ENCODE data around the gene OR51B4.
"Not testable (repeated sequence)": the region's sequence is repeated elsewhere in the genome, so short reads cannot be mapped to it uniquely, and the experiment has no call there.

Gene OR51B4, protein sequence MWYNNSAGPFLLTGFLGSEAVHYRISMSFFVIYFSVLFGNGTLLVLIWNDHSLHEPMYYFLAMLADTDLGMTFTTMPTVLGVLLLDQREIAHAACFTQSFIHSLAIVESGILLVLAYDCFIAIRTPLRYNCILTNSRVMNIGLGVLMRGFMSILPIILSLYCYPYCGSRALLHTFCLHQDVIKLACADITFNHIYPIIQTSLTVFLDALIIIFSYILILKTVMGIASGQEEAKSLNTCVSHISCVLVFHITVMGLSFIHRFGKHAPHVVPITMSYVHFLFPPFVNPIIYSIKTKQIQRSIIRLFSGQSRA

DNA sequence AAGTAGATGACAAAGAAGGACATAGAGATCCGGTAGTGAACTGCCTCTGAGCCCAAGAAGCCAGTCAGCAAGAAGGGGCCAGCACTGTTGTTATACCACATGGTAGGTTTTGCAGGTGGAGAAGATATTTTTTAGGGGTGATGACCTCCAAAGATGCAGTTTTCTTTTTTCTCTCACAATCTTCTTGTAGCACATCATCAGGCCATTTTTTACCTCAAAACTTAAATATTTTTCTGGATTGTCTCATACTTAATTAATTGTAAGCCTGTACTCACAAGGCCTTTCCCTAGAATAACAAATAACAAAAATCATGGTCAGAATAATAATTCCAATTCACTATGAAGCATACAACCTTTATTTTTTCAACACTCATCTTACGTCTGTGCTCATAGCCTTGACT, at the start of gene OR51B4:
Gene OR51B4 (minus strand): TSS at position 101 of the 400 bp plus-strand sequence. CDS start 0 bp downstream, at position 101.
- no peak for DNase-seq

DNA sequence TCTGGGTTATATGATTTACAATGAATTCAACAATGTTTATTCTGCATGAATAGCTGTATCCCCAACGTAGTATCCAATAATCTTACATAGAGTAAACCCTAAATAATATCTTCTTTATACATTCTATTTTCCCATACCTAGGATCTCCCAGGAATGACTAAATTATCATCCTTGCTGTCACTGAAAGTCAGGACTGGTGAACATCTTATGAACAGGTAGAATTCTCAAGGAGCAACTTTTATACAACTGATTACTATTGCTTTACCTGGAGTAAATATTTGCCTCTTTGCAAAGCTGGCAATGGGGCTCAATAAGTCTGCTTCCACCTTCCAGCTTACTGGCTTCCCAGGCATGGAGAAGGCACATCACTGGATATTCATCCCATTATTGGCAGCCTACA, 49.5 kb upstream of the OR51B4 start, which contains the start of gene OR51B6:
Gene OR51B6 (plus strand): TSS at position 301 of the 400 bp plus-strand sequence. CDS start 0 bp downstream, at position 301.
- no peak for DNase-seq

DNA sequence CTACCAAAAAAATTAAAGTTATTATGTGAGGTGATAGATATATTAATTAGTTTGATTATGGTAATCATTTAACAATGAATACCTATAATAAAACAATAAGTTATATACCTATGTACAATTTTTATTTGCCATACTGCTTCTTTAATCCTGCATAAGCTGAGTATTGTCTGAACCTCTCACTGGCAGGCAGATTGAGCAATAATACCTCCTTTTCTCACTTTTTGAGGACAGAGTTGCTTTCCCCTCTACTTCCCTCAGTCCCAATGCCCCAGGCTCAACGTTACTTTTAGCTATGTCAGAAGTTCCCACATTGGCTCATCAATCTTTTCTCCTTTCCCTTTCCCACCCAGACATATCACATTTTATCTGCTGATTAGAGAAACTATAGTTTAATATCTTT, 47.8 kb upstream of the OR51B4 start:
- no peak for DNase-seq

DNA sequence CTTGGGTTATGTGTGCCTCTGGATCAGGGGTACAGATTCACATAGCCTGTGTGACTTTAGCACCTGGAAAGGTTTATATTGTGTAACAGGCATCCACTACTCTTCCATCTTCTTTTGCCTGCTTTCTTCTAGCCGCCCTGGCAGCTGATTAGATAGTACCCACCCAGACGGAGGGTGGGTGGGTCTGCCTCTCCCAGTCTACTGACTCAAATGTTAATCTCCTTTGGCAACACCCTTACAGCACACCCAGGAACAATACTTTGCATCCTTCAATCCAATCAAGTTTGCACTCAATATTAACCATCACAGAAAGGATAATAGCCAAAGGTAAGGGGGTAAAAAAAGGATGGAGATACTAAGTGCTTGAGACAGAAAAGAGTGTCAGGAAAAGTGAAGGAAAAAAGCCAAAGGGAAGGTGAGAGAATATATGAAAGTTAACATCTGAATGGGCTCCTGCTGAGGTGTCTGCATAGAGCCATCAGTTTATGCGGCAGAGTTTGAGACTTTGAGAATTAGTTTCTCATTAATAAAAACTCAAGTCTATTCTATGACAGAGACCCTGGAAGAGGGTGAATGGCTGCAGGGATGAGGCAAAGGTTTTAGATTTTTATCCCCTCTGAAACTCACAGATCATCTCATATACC, 46.9 kb upstream of the OR51B4 start:
- DNase-seq: no peak

DNA sequence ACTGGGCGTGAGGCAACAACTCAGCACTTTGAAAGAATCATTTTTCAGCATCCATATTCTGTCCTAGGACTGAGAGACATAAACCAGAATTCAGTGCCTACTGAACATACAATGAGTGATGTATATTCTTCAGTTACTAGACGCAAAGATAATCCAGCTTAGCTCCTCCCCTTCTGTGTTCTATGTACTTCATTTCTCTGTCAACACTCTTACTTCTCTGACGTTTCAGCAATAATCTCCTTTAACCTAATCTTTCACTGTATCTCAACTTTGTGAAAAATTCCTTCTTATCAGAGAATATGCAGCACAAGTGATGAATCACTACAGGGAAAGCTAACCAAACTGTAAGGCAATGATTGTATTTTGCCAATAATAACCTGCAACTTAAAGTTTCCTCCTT, 44.1 kb upstream of the OR51B4 start:
- no peak for DNase-seq

DNA sequence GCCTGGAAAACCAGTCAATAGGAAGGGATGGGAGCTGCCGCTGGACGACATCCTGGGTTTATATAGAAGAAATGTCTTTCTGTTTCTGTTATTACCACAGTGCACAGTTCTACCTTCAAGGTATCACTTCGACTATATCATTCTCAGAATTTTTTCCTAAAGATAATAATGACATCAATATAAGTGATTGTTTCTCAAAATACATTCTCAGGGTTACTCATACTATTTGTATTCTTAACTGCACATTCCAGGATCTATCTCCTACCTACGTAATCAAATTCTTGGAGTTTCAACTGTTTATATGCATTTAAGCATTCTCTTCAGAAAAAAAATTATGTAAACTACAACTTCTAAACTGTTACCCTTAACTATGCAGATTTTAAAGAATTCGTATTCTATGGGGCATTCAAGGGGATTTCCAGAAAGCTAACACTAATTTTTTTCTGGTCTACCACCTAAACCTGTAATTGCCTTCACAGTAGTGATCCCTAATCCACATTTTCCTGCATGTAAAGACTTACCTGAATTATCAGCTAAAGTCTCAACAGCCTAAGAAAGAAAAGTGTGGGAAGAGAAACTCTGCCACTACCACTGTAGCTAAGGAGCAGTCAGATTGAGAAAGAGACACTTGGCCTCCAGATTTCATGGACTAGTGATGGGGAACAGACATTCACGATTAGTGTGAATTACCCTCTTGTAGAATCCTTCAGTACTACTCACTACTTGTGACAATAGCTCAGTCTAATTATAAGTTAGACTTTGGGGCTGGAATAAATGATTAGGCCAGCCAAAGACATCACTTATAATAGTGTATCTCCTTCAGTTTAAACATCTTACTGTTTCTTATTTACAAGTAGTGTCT, 42.0 kb upstream of the OR51B4 start, which contains the start of gene OR51B5:
Gene OR51B5 (minus strand): TSS at position 51 of the 862 bp plus-strand sequence. CDS start 0 bp downstream, at position 51.
- no peak for DNase-seq

DNA sequence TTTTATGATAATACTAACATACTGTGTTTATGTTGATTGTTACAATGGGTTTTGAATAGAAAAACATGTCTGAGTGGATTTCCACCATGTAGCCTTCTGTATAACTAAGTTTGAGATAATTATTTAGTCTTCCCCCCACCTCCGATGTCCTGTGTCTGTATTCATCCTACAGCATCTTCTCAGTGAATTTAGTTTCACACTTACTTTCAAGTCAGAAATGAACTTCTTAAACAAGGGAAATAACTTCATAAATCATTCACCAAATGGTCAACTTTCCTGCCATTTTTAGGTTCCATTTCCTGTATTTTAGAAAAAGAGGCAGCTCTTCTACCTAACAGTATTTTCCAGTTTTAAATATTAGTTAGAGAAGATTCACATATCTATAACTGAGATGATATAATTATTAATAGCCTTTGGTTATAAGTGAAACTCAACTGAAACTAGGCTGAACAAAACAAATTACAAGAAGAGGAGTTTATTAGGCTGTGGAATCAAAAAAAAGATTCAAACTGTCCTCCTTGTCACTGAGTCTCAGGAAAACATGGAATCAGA, 38.1 kb upstream of the OR51B4 start:
- no peak for DNase-seq

DNA sequence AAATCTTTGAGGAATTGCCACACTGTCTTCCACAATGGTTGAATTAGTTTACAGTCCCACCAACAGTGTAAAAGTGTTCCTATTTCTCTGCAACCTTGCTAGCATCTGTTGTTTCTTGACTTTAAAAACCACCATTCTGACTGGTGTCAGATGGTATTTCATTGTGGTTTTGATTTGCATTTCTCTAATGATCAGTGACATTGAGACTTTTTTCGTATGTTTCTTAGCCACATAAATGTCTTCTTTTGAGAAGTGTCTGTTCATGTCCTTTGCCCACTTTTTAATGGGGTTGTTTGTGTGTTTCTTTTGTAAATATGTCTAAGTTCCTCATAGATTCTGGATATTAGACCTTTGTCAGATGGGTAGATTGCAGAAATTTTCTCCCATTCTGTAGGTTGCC, 35.5 kb upstream of the OR51B4 start:
- DNase-seq: not testable (repeated sequence)

DNA sequence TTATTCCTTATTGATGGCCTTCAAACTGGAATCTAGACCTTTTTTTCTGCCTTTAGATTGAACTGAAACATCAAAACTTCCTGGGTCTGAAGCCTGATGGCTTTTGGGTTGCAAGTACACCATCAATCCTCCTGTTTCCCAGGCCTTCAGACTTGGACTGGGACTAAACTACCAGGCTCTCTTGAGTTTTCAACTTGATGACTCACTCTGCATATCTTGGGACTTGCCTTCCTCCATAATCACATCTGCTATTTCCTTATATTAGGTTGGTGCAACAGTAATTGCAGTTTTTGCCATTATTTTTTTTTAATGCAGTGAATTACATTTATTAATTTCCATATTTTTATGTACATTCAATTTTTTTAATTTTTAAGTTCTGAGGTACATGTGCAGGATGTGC, 34.6 kb upstream of the OR51B4 start:
- no peak for DNase-seq

DNA sequence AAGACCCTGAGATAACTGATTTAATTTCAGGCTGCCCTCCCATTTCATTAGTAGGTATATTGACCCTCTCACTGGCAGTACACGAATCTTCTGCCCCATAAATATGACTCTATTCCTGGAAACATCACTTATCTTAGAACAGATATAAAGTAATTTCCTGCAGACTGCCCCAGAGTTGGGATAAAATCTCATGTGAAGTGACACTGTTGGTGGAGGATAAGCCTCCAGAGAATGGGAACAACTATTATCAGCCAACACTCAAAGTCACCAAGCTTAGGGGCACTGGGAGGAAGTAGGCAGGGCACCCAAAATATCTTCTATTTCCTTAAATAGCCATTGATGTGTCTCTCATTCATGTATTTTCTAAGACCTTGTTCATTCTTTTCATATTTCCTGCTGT, 33.4 kb upstream of the OR51B4 start:
- no peak for DNase-seq

DNA sequence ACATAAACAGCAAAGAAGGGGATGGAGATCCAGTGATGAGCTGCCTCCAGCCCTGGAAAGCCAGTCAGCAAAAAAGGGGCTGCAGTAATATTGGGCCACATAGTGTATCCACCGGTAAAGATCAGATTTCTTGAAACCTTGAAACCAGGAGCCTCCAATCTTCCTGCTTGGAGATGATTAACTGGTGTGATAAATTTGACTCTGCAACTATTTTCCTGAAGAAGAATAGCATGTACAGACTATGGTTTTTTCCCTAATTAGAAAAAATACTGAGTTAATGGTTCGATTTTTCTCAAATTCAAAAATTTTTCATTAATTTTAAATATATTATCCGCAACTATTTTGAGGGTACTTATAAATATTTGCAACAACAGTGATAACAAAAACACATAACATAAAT, 22.5 kb upstream of the OR51B4 start, which contains the start of gene OR51B2:
Gene OR51B2 (minus strand): TSS at position 101 of the 400 bp plus-strand sequence. CDS start 0 bp downstream, at position 101.
- no peak for DNase-seq

DNA sequence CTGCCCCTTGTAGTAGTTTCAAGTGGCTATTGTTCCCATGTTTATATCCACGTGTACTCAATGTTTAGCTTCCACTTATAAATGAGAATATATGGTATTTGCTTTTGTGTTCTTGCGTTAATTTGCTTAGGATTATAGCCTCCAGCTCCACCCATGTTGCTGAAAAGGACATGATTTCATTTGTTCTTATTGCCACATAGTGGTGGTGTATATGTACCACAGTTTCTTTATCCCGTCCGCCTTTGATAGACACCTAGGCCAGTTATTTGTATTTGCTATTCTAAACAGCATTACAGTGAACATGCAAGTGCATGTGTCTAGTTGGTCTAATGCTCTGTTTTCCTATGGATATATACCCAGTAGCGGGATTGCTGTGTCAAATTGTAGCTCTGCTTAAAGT, 15.5 kb upstream of the OR51B4 start:
- DNase-seq: no peak

DNA sequence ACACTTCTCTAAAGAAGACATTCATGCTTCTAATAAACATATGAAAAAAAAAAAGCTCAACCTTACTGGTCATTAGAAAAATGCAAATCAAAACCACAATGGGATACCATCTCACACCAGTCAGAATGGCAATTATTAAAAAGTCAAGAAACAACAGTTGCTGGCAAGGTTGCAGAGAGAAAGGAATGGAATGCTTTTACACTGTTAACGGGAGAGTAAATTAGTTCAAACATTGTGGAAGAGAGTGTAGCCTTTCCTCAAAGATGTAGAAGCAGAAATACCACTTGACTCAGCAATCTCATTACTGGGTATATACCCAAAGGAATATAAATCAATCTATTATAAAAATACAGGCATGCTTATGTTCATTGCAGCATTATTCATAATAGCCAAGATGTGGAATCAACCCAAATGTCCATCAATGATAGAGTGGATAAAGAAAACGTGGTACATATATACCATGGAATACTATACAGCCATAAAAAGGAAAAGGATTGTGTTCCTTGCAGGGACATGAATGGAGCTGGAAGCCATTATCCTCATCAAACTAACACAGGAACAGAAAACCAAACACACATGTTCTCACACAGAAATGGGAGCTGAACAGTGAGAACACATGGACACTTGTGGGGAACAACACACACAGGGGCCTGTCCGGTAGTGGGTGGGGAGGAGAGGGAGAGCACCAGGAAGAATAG, 11.7 kb upstream of the OR51B4 start:
- DNase-seq: not testable (repeated sequence)

DNA sequence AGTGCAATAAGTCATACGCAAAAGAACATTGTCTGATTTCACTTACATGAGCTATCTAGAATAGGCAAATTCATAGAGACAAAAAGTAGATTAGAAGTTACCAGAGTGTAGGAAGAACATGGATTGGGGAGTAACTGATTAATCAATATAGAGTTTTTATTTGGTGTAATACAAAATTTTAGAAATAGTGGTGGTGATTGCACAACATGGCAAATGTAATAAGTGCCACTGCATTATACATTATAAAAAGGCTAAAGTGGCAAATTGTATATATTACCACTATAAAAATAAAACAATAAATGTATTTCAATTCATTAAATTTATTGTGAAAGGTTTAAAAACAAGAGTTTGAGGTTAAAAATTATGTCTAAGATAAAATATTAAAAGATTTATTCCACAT, 8.7 kb upstream of the OR51B4 start:
- DNase-seq: no peak

DNA sequence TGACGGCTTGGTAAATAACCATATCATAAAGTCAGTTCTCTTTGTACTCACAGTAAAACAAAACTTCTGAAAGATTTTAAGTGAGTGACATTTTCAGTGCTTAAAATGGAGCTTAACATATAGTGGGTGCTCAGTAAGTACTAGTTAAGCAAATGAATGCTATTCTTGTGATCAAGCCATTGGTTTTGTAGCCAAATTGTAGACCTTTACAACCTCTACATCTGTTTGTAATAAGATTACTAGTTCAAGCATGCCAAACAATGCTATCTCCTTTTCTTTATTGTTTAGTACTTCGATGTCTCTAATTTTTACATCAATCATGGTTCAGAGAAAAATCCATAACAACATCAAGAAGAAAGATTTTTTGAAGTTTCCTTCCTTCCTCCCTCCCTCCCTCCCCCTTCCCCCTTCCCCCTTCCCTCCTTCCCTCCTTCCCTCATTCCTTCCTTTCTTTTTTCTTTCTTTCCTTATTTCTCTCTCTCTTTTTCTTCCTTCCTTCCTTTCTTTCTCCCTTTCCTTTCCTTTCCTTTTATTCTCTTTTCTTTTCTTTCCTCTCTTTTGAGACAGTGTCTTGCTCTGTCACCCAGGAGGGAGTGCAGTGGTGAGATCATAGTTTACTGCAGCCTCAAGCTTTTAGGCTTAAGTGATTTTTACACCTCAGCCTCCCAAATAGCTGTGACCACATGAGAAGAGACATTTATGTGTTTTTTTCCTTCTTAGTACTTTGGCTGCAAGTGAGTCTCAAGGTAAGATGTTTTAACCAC, 5.7 kb upstream of the OR51B4 start:
- no peak for DNase-seq

DNA sequence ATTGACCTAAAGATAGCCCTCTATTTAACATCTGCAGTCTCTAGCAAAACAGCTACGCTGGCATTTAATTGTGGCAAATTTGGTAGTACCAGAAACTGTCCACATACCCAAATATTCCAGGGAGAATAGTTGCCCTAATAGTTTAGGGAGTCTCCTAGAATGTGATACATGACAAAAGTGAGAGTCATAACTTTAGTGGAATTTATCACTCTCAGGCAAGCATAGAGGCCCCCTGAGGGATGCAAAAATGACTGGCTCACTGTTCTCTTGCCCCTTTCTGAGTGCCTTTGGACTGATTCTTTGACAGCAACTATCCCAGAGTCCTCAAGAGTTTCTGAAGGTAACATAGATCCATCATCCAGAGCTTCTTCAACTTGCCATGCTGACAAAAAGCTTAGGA, 2.3 kb upstream of the OR51B4 start:
- no peak for DNase-seq

DNA sequence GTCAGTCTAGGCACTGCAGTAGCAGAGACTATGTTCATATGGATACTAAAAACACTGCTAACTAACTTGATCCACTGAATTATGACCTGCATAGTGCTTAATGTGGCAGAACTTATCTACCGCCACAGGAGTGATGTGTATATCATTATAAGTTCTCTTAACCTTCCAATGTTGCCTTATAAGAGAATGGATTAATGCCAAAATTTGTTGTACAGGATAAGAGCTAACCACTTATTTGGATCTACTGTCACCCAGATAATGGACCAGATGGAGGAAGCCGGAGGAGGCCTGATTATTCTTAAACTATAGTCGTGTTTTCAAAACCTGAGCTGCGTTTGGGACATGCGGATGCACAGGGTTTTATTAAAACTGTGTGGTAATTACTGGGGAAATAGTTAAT, 1.9 kb upstream of the OR51B4 start:
- no peak for DNase-seq

DNA sequence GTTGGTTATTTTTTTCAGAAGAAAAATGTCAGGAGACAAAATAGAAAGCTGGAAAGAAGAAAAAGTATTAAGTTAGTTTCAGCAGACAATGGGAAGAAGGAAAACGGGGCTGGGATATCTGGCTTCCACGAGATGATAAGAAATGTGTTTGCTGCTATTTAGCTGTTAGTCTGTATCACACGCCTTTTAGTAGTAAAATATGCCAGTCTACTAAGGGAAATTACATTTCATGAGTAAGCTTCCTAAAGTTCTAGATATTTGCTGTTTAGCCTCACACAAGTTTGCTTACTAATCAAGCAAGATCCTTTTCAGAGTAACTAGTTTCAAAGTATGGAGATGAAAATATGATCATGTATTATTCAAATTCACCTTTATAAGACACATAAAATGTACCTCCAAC, 1.5 kb downstream of the OR51B4 start:
- DNase-seq: no peak

DNA sequence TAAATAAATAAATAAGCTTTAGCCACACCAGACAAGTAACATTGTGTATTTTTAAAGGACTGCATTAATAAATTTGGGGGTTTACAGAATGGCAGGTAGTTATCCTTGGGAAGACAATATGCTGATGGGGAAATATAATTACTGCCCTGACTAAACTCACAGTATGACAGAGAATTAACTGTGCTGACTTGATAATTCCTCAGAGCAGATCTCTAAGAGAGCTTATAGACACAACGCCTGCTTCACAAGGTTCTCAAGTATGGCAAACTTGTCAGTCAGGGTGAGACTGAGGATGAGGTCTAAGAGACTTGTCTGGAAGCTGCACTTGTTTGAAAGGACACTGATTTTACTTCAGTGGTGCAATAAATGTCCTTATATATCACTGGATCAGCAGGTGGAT, 3.3 kb downstream of the OR51B4 start:
- DNase-seq: no peak

DNA sequence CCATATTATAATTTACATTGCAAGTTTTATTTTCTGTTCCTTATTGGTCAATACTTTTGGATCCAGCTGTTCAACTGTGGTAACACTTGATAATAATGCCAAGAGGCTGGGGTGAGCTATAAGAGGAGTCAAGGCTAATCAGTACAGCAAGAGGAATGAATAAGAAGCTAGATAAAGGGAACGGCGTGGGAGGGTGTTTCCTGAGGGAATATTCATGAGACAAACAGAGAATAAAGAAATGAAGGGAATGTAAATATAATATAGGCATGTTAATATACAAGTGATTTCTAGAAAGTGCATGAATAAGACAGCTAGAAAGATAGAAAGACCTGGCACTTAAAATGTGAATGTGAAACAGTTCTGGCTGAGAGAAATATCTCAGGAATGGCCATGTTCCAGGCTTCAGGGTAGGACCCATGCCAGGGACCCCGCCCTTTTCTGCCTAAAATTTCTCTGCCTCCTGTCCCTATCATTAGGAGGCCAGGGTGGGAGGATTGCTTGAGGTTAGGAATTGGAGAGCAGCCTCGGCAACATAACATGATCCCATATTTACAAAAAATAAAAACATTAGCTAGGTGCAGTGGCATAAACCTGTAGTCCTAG, 3.9 kb downstream of the OR51B4 start:
- no peak for DNase-seq

DNA sequence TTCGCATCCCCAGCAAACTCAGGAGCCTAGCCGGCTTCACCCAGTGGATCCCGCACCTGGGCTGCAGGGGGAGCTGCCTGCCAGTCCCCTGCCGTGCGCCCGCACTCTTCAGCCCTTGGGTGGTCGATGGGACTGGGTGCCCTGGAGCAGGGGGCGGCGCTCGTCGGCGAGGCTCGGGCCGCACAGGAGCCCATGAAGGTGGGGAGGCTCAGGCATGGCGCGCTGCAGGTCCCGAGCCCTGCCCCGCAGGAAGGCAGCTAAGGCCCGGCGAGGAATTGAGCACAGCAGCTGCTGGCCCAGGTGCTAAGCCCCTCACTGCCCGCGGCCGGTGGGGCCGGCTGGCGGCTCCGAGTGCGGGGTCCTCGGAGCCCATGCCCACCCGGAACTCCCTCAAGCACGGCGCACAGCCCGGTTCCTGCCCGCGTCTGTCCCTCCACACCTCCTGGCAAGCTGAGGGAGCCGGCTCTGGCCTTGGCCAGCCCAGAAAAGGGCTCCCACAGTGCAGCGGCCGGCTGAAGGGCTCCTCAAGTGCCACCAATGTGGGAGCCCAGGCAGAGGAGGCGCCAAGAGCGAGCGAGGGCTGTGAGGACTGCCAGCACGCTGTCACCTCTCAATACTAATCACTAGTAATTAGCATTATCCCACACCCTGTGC, 7.3 kb downstream of the OR51B4 start:
- not testable (repeated sequence) for DNase-seq

Measured in GF-D8 (cell line).